GM18519 (cell line): ENCODE measurements around the gene TK2.
A peak's percentile ranks its signal among the peaks of the same experiment; 100 is the strongest.
"Not testable (repeated sequence)": the region's sequence is repeated elsewhere in the genome, so short reads cannot be mapped to it uniquely, and the experiment has no call there.

Experiments used
- ATAC-seq: cut with Tn5 transposase; IDR thresholded peaks from one replicate; pipeline ENCODE4 v1.9.1; 2021; ENCODE audit warnings: mild to moderate bottlenecking, moderate library complexity; ENCODE audit not compliant: unreplicated experiment, low FRiP score

TK2 gene

GRCh38 chr16:66574531-66574930, 24.6 kb upstream of the TK2 start:
- no peak for ATAC-seq

DNA sequence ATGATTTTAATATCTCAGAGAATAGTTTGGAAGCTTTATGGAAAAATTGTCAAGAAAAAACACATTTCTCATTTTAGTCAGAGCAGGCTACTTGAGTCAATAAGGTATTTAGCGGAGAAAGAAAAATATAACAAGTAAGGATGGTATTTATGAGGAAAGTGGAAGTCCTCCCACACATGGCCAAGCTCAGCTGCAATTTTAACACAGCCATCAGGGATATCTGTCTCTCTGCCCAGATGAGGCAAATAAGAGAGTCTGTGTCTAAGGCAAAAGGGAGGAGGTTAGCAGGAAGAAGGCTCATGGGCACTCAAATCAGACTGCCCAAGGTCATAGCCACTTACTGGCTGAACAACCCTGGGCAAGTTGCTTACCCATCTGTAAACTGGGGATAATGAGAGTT, 24.2 kb upstream of the TK2 start:
- no peak for ATAC-seq

DNA sequence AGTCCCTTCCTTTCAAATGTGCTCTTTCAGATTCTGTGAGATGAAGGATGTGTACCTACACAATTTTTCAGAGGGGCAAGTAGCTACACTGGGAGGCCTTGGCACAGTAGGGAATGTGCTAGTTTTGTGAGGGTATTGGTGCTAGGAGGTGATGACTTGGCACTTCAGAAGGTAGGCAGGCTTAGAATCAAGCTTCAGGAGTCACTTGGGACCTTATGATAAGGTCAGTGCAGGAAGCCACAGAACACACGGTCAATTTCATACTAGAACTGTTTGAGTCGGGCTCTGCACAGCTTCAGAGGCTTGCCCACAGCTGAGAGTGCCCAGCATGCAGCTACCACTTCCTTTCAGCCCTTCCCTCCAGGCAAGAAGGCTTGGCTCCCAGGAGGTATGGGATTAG, 22.4 kb upstream of the TK2 start:
- no peak for ATAC-seq

DNA sequence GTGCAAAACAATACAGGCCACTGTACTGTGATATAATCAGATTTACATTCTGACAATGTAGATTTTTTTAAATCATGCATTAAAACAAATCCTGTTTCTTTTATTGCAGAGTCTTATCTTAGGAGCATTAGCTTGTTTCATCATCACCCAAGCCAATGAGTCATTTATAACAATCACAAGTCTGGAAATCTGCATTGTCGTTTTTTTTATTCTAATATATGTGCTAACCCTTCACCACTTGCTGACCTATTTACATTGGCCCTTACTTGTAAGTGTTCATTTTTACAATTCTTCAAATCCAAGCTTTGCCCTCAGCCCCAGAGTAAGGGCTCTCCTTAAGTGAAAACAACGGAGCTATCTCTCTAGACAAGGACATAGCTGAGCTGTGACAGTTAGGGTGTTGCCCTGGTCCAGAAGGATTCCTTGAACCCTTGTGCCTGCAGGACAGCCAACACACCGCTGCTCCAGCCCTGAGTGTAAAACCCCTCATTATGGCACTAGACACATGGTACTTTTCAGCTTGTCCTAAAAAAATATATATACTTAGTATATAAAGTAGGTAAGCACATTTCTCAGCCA, 20.0 kb upstream of the TK2 start:
- ATAC-seq: no peak

GRCh38 chr16:66569131-66569530, 19.2 kb upstream of the TK2 start:
- no peak for ATAC-seq

DNA sequence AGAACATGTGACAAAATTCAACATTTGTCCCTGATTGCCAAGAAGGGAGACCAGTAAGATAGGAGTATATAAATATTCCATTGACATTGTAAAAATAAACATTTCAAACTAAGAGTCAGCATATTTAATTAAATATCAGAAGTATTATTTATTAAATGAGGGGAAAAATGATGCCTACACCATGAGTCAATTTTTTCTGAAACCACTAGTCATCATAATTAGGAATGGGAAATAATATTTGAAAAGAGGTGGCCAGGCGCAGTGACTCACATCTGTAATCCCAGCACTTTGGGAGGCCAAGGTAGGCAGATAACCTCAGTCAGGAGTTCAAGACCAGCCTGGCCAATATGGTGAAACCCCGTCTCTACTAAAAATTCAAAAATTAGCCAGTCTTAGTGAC, 18.4 kb upstream of the TK2 start:
- ATAC-seq: no peak

- not testable (repeated sequence) for ATAC-seq
Measured at GRCh38 chr16:66567270-66567669, 17.3 kb upstream of the TK2 start.

DNA sequence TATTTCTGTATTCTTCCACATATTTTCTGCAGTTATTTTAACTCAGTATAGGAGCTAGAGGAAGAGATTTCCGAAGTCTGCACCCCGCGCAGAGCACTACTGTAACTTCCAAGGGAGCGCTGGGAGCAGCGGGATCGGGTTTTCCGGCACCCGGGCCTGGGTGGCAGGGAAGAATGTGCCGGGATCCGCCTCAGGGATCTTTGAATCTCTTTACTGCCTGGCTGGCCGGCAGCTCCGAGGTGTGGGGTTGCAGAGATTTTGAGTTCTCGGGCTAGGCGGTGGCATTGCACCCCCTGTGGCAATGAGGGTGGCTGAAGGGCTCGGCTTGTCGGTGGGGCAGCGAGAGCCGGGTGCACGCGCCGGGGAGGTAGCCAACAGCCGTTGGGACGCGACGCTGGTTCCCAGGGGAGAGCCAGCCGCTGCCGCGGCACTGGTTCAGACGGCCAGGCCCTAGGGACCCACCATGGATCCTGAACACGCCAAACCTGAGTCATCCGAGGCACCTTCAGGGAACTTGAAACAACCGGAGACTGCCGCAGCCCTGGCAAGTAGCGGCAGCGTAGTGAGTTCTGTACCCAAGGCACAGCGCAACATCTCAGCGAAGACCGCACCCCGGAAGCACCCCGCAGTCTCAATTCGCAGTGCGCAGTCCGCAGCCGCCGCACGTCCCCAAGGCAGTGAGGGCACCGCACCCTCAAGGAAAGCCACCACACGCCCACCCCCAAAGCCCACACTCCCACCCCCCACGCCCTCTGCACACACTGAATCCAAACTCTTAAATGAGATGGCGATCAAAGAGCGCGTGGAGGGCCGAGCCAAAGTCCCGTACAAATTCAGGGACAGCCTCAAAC, 16.4 kb upstream of the TK2 start, which contains the start of gene CMTM1:
CMTM1 (plus strand) TSS at position 389 of the 851 bp plus-strand sequence; CDS start at position 464, 75 bp downstream.
- no peak for ATAC-seq

- no peak for ATAC-seq
Measured at GRCh38 chr16:66563574-66564334, 13.8 kb upstream of the TK2 start.

DNA sequence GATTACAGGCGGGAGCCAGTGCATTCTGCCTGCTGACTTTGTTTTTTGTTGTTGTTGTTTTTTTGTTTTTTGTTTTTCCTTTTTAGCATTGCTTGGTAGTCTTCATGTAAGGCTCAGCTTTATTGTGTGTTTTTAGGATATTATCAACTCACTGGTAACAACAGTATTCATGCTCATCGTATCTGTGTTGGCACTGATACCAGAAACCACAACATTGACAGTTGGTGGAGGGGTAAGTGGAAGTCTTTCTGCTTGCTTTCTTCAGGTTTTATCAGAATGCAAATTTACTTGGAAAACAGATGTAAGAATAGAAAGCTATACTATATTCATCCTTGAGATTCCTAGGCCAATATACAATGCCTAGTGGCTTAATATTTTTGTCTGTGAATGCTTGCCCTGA, 13.1 kb upstream of the TK2 start:
- ATAC-seq: no peak

DNA sequence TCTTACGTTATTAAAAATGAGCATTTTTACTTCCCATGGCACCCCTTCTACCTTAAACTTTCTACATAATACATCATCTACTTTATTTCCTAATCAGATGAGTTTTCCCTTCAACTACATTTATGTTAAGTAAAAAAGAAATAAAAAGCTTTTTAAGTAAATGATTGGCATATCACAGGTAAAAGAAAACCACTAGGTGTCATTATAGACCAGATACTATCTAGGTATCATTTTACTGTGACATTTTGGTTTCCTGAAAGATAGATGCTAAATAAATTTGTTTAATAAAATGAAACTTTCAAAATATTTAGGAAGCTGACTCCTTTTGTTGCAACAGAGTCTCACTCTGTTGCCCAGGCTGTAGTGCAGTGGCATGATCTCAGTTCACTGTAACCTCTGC, 12.5 kb upstream of the TK2 start:
- ATAC-seq: no peak

GRCh38 chr16:66561381-66562080, 11.6 kb upstream of the TK2 start:
- ATAC-seq: no peak

DNA sequence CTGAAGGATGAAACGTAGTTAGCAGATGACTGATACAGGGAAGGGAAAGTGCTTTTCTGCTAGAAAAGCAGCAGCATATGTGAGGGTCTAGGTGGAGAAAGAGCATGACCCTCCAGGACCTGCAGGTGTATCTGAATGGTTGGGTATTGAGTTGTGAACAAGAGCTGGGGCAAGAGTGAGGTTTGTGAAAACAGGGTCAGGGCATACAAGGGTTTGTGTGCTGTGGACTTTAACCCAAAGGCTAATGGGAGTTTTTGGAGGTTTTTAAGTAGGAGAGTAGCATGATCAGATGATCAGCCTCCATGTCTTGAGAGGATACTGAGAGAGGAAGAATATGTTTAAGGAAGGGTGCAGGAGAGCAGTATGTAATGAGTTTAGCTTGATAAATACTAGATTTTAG, 10.2 kb upstream of the TK2 start:
- ATAC-seq: no peak

DNA sequence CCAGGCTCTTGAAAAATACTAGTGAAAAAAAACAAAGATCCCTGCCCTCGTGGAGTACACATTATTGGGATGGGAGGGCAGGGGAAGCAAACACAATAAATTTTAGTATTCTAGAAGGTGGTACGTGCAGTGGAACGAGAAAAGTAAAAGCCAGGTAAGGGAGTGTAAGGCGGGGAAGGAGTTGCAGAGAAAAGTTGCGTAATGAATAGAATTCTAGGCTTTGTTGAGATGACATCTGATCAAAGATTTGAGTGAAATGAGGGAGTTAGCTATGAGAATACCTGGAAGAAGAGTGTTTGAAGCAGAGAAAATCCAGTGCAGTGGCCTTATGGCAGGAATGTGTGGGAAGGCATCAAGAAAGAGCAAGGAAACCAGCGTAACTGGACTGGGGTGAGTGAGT, 4.6 kb upstream of the TK2 start:
- ATAC-seq: no peak

DNA sequence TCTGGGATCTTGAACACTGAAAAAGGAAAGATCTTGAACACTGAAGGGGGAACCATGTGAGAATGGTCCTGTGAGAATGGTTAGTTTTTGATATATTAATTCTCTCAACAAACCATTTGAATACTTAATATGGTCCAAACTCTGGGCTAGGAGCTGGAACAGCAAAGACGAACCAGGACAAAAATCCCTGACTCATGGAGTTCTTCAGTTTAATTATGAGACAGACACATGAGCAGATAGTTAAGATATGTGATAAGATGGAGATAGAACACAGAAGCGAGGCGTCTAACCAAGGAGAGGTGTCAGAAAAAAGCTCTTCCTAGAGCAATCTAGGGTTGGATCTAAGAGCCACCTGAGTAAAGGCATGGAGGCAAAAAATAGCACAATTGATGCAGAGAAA, 4.1 kb upstream of the TK2 start:
- ATAC-seq: no peak

GRCh38 chr16:66553223-66553622, 3.3 kb upstream of the TK2 start:
- ATAC-seq: no peak

- ATAC-seq: peak; percentile 63
Measured at GRCh38 chr16:66552286-66553177, 2.6 kb upstream of the TK2 start, which contains the start of gene CKLF. CKLF (plus strand) TSS chr16:66552576; CDS start chr16:66552716, 140 bp downstream.

GRCh38 chr16:66551788-66552285, 1.9 kb upstream of the TK2 start:
- no peak for ATAC-seq

- no peak for ATAC-seq
Measured at GRCh38 chr16:66551348-66551759, 1.4 kb upstream of the TK2 start.
